Measurements from ENCODE around the gene FOXO3. TPM values are rescaled to one million over a fixed set of nuclear protein-coding genes. Genes with fewer than 3 reads are reported as not detected.

Gene FOXO3
- total RNA-seq, 4 donors from 2014 or later = 110 to 176 (median 139) TPM

- TF ChIP-seq POLR2A (IDR thresholded peaks at IDR 0.05) = no peak
- TF ChIP-seq, protein P1, sequence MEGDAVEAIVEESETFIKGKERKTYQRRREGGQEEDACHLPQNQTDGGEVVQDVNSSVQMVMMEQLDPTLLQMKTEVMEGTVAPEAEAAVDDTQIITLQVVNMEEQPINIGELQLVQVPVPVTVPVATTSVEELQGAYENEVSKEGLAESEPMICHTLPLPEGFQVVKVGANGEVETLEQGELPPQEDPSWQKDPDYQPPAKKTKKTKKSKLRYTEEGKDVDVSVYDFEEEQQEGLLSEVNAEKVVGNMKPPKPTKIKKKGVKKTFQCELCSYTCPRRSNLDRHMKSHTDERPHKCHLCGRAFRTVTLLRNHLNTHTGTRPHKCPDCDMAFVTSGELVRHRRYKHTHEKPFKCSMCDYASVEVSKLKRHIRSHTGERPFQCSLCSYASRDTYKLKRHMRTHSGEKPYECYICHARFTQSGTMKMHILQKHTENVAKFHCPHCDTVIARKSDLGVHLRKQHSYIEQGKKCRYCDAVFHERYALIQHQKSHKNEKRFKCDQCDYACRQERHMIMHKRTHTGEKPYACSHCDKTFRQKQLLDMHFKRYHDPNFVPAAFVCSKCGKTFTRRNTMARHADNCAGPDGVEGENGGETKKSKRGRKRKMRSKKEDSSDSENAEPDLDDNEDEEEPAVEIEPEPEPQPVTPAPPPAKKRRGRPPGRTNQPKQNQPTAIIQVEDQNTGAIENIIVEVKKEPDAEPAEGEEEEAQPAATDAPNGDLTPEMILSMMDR (IDR thresholded peaks at IDR 0.05) = no peak
- intact Hi-C loops (cut with DNase I; ENCODE audit: low total_unique reads) = no loop called here
- no peak for DNase-seq (ENCODE audit: low spot score in 2 of 2)
- WGBS, 2 donors = 50 to 51% methylated on average over 2 of the region's 2 CpGs
- H3K4me3 ChIP-seq (ENCODE audit: low read depth, poor library complexity, severe bottlenecking) = no peak overlapping the region
Measured at GRCh38 chr6:108598305-108598863, 37.7 kb downstream of the FOXO3 start.

DNA sequence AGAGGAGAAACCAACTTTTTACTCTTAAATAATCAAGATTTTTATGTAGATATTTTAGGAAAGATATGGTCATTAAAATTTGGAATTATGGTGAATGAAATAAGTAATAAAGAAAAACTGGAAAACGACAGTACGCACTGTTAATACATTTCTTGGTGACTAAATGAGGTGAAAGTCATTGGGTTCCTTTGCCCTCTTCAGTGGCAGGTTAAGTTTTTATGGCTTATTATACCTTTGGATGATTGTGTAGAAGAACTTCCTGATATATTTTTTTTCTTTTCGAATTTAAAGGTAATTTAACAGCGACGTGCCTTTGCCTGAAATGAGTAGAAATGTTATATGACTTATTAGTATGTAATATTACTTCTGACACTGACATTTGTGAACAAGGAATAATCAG is 43.4 kb downstream of the FOXO3 start:
- intact Hi-C loops (cut with DNase I; ENCODE audit: low total_unique reads) = loop anchor here (5.0 kb wide), 1 partner anchor 412 kb away; no protein-coding TSS in a partner anchor
- H3K4me3 ChIP-seq (ENCODE audit: low read depth, poor library complexity, severe bottlenecking) = no peak overlapping the region
- 96% methylated on average over 5 of the region's 5 CpGs for WGBS, 2 donors
- TF ChIP-seq, protein P1 (IDR thresholded peaks at IDR 0.05) = no peak
- TF ChIP-seq POLR2A (IDR thresholded peaks at IDR 0.05) = no peak
- no peak for DNase-seq (ENCODE audit: low spot score in 2 of 2)

DNA sequence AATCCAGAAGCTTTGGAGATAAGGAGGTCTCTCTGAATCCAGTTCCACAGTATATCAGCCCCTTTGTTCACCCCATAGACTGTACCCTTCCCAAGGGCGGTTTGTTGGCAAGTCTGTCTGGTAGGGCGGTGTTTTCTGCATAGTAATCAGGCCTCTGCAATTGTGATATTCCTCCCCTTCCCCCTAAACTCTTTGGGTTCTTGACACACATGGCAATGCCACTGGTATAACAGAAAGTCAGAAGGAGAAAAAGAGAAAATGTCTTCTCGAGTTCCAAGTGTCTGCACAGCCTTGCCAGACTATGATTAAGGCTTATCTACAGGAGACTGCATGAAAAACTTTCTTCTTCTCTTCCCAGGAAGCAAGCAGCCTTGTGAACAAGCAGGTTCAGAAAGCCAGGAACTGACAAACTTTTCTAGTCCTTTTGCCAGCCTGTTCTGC is 45.6 kb downstream of the FOXO3 start:
- TF ChIP-seq, protein P1 (IDR thresholded peaks at IDR 0.05) = no peak
- no peak for TF ChIP-seq POLR2A (IDR thresholded peaks at IDR 0.05)
- no peak for DNase-seq (ENCODE audit: low spot score in 2 of 2)
- H3K4me3 ChIP-seq (ENCODE audit: low read depth, poor library complexity, severe bottlenecking) = no peak overlapping the region
- 41 to 51% methylated on average over 3 of the region's 3 CpGs for WGBS, 2 donors
- intact Hi-C loops (cut with DNase I; ENCODE audit: low total_unique reads) = no loop called here

DNA sequence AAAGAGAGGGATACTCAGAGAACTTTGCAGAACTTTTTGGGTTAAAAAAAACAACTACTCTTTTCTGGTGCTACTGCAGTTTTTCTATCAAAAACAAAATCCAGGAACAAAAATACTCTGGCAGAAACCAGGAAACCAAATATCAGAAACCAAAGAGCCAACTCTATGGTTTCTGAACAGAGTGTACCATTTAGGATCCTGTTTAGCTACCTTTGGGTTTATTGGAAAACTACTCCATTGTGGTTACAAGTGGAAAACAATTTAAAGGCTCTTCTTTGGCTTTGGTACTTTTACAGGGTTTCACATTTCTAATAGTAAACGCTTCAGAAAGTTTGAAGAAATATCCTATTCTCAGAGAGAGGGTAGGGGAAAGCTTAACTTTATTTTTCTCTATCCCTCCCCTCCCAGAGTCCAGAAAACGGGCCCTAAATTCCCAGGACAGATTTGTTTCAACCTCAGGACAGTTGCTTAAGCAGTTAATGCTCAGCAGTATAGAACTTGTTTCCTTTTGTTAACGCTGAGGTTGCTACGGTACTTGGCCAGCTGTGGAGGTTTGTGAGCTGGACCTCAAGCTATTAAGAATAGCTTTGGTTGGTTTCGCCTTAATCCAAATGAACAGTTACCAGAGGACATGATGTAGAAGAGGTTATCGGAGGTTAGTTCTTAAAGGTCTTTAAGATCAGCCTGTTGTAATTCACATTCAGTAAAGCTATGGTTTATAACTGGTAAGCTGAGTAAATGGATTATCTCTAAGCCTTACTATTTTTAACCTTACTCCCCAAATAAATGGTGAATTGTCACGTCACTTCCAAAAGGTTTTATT is 47.9 kb downstream of the FOXO3 start:
- intact Hi-C loops (cut with DNase I; ENCODE audit: low total_unique reads) = no loop called here
- WGBS, 2 donors = 63 to 68% methylated on average over 7 of the region's 7 CpGs
- no peak for DNase-seq (ENCODE audit: low spot score in 2 of 2)
- TF ChIP-seq, protein P1 (IDR thresholded peaks at IDR 0.05) = no peak
- TF ChIP-seq POLR2A (IDR thresholded peaks at IDR 0.05) = no peak
- no peak overlapping the region for H3K4me3 ChIP-seq (ENCODE audit: low read depth, poor library complexity, severe bottlenecking)

- intact Hi-C loops (cut with DNase I; ENCODE audit: low total_unique reads) = no loop called here
- no peak for TF ChIP-seq POLR2A (IDR thresholded peaks at IDR 0.05)
- TF ChIP-seq, protein P1 (IDR thresholded peaks at IDR 0.05) = no peak
- DNase-seq (ENCODE audit: low spot score in 2 of 2) = no peak
- WGBS, 2 donors = 75 to 81% methylated on average over 5 of the region's 5 CpGs
- no peak overlapping the region for H3K4me3 ChIP-seq (ENCODE audit: low read depth, poor library complexity, severe bottlenecking)
Measured at GRCh38 chr6:108609276-108609769, 48.6 kb downstream of the FOXO3 start.

Data from lower leg skin (tissue), 4 donors.